Endothelial cell of umbilical vein (primary cell): ENCODE results near the gene SPDYE6. TPM values are rescaled to one million over a fixed set of nuclear protein-coding genes. Genes with fewer than 3 reads are reported as not detected.

Experiments
- BruUV-seq: library from RNA; stranded (reverse); fragments of 400-500 nt; replicated peaks from 2 replicates; lab custom pipeline; 2021; lab: Mats Ljungman, UMichigan
- CTCF ChIA-PET: fragments of 300-600, 350-600 bp; sonication (Branson Sonifier 250); formaldehyde crosslinking; loops from one replicate; lab custom pipeline; 2021; ENCODE audit warnings: antibody characterized with exemption, inconsistent platforms; lab: Charles Lee
- POLR2A ChIA-PET: fragments of 300-600, 350-600 bp; sonication (Branson Sonifier 250); formaldehyde crosslinking; loops from one replicate; lab custom pipeline; 2021; ENCODE audit warnings: antibody characterized with exemption, inconsistent platforms; lab: Charles Lee
- DNase-seq: peaks from one replicate; pipeline ENCODE4 v3.0.0-alpha.2; 2011; ENCODE audit warnings: low read depth, low spot score
- FAIRE-seq: peaks from 2 replicates; lab custom pipeline; 2011; peaks lifted over from hg19 to GRCh38; lab: Jason Lieb, UNC
- H2AFZ ChIP-seq: 2 replicates; pipeline ENCODE4 v1.6.0; 2012; ENCODE audit warnings: low read depth, low read length, control low read depth, inconsistent platforms
- H3K27ac ChIP-seq: 2 replicates; pipeline ENCODE4 v1.5.1; 2011; ENCODE audit warnings: low read depth, mild to moderate bottlenecking, control low read depth, low read length, moderate library complexity; ENCODE audit not compliant: insufficient read depth
- H3K27me3 ChIP-seq, 2 experiments: 2 replicates each; pipeline versions ENCODE4 v1.6.0 to v1.6.1; 2011; ENCODE audit warnings: low read length in 2 of 2, mixed read lengths in 1 of 2; ENCODE audit not compliant: control insufficient read depth in 2 of 2, insufficient read depth in 2 of 2
- H3K36me3 ChIP-seq, 2 experiments: 2 replicates in 1 of 2; 3 replicates in 1 of 2; pipeline ENCODE4 v1.5.1; 2011; ENCODE audit warnings: low read length in 2 of 2, mild to moderate bottlenecking in 1 of 2, moderate library complexity in 1 of 2; ENCODE audit not compliant: control insufficient read depth in 2 of 2, insufficient read depth in 2 of 2; ENCODE audit errors: extremely low read depth in 1 of 2
- H3K4me1 ChIP-seq: 3 replicates; pipeline ENCODE4 v1.5.1; 2011; ENCODE audit warnings: mild to moderate bottlenecking, low read length; ENCODE audit not compliant: control insufficient read depth, insufficient read depth; ENCODE audit errors: extremely low read depth
- H3K4me2 ChIP-seq: 2 replicates; pipeline ENCODE4 v1.6.1; 2011; ENCODE audit warnings: low read length, control low read depth, mixed read lengths; ENCODE audit not compliant: insufficient read depth
- H3K4me3 ChIP-seq, 3 experiments: fragments of 200-600 bp in 1 of 3; sonication (generic), shearing (Covaris generic) in 1 of 3; replicated peaks in 1 of 3; 2 replicates each; pipeline ENCODE4 v1.5.1; 2011 to 2016; ENCODE audit warnings: control low read depth in 3 of 3, low read length in 3 of 3, mild to moderate bottlenecking in 2 of 3, inconsistent platforms in 1 of 3, low read depth in 1 of 3, moderate library complexity in 1 of 3; ENCODE audit not compliant: insufficient read depth in 1 of 3
- H3K79me2 ChIP-seq: 2 replicates; pipeline ENCODE4 v1.6.0; 2012; ENCODE audit warnings: low read length, inconsistent platforms; ENCODE audit not compliant: control insufficient read depth, insufficient read depth
- H3K9ac ChIP-seq: replicated peaks from 2 replicates; pipeline ENCODE3; 2011; ENCODE audit warnings: low read length, control low read depth; ENCODE audit not compliant: insufficient read depth; ENCODE audit errors: extremely low read depth
- H3K9me1 ChIP-seq: replicated peaks from 3 replicates; pipeline ENCODE4 v1.6.0; 2011; ENCODE audit warnings: mild to moderate bottlenecking, low read length; ENCODE audit not compliant: control insufficient read depth, insufficient read depth; ENCODE audit errors: extremely low read depth
- H3K9me3 ChIP-seq: replicated peaks from 2 replicates; pipeline ENCODE4 v1.5.1; 2012; ENCODE audit warnings: low read length, inconsistent platforms; ENCODE audit not compliant: control insufficient read depth, insufficient read depth
- H4K20me1 ChIP-seq: replicated peaks from 2 replicates; pipeline ENCODE3; 2011; ENCODE audit warnings: mild to moderate bottlenecking, low read length; ENCODE audit not compliant: control insufficient read depth, insufficient read depth; ENCODE audit errors: extremely low read depth
- EZH2 ChIP-seq: IDR thresholded peaks from 2 replicates; pipeline ENCODE4 v1.6.1; 2012; ENCODE audit warnings: borderline replicate concordance, low read depth, mild to moderate bottlenecking, moderate library complexity, low read length, inconsistent platforms; ENCODE audit not compliant: severe bottlenecking
- FOS ChIP-seq: IDR thresholded peaks from 2 replicates; pipeline ENCODE4 v1.6.1; 2011; ENCODE audit warnings: mild to moderate bottlenecking, low read length, moderate library complexity, borderline replicate concordance; ENCODE audit not compliant: insufficient read depth
- GATA2 ChIP-seq: IDR thresholded peaks from 2 replicates; pipeline ENCODE4 v1.7.0; 2011; ENCODE audit warnings: low read depth, mild to moderate bottlenecking, moderate library complexity, mixed read lengths, low read length; ENCODE audit not compliant: insufficient read length, insufficient read depth
- JUN ChIP-seq: IDR thresholded peaks from 2 replicates; pipeline ENCODE4 v1.6.1; 2011; ENCODE audit warnings: borderline replicate concordance, low read depth; ENCODE audit not compliant: insufficient read length, insufficient read depth
- MYC ChIP-seq: IDR thresholded peaks from one replicate; pipeline ENCODE4 v1.6.1; 2011; ENCODE audit warnings: mild to moderate bottlenecking, low read depth, low read length
- POLR2A ChIP-seq: IDR thresholded peaks from 2 replicates; pipeline ENCODE4 v1.6.1; 2012; ENCODE audit warnings: low read depth, mild to moderate bottlenecking, control low read depth, low read length
- POLR2AphosphoS5 ChIP-seq: IDR thresholded peaks from 2 replicates; pipeline ENCODE4 v1.6.1; 2012; ENCODE audit warnings: low read depth, mild to moderate bottlenecking, control low read depth, low read length, moderate library complexity; ENCODE audit not compliant: insufficient read depth
- dilution Hi-C: fragments of 300-500 bp; cut with MboI; formaldehyde crosslinking; loops from one replicate; pipeline ENCODE4 v1.15.0; 2019; ENCODE audit warnings: low sequenced_read_pairs; ENCODE audit not compliant: extremely low pct_ligation_motif_present
- intact Hi-C: fragments of 100-400 bp; cut with micrococcal nuclease; formaldehyde crosslinking; loops from one replicate; pipeline ENCODE4 v1.10.0; 2022
- polyA plus RNA-seq, 4 experiments: library from polyadenylated mRNA; depleted of rRNA in 3 of 4; stranded (reverse) in 3 of 4; unstranded in 1 of 4; fragments of >200 nt; gene quantifications; 2 replicates each; pipeline versions ENCODE4 v1.2.1 to v1.2.3, GENCODE V29; 2011 to 2012; ENCODE audit warnings: missing spikeins in 1 of 4
- total RNA-seq: library from RNA; stranded (reverse); gene quantifications from 2 replicates; pipeline ENCODE4 v1.2.3, GENCODE V29; 2021
- TF ChIP-seq, protein P1 (sequence below): IDR thresholded peaks from 2 replicates; pipeline ENCODE4 v1.6.1; 2011; ENCODE audit not compliant: insufficient read depth, insufficient read length
- TF ChIP-seq, protein P2 (sequence below), 2 donors: IDR thresholded peaks; 1 replicate in 1 of 2; 2 replicates in 1 of 2; pipeline ENCODE4 v1.5.1; 2011; ENCODE audit warnings: low read length in 2 of 2, mild to moderate bottlenecking in 2 of 2, moderate library complexity in 2 of 2, control low read depth in 1 of 2, inconsistent platforms in 1 of 2, low read depth in 1 of 2; ENCODE audit not compliant: insufficient read depth in 1 of 2; ENCODE audit errors: extremely low read depth in 1 of 2

Gene SPDYE6
- total and polyA plus RNA-seq, 2 donors (not counting 3 experiments of a cell fraction or from before 2014, with no cell fraction given) = not detected

DNA sequence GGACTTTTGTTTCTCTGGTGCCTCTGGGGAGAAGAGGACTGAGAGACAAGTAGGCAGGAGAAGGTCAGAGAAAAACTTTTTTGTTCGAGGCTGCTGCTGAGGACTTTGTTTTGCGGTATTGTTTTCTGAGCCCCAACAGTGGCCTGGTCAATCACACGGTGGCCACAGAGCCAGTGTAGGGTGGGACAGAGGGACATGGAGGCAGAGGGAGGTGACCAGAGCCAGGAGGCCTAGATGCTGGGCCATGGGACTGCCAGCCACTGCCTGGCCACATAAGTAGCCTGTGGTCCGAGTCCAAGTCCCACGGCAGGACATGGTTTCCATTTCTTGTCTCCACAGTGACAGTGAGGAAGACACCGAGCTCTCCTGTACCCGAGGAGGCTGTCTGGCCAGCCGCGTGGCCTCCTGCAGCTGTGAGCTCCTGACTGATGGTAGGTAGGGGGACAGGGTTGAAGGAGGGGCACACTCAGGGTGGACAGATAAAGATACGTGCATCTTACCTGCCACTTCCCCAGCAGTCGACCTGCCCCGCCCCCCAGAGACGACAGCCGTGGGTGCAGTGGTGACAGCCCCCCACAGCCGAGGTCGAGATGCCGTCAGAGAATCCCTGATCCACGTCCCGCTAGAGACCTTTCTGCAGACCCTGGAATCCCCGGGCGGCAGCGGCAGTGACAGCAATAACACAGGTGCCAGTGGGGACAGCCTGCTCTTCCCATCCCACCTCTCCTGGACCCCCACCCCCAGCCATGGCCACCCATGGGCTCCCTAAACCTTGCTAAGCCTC, 42.1 kb downstream of the SPDYE6 start:
- H3K4me2 ChIP-seq = no peak overlapping the region
- TF ChIP-seq JUN (no peak), GATA2 (no peak), MYC (no peak), EZH2 (no peak), POLR2A (no peak), POLR2AphosphoS5 (no peak), FOS (no peak)
- TF ChIP-seq, protein P1, sequence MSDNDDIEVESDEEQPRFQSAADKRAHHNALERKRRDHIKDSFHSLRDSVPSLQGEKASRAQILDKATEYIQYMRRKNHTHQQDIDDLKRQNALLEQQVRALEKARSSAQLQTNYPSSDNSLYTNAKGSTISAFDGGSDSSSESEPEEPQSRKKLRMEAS = no peak
- TF ChIP-seq, protein P2, sequence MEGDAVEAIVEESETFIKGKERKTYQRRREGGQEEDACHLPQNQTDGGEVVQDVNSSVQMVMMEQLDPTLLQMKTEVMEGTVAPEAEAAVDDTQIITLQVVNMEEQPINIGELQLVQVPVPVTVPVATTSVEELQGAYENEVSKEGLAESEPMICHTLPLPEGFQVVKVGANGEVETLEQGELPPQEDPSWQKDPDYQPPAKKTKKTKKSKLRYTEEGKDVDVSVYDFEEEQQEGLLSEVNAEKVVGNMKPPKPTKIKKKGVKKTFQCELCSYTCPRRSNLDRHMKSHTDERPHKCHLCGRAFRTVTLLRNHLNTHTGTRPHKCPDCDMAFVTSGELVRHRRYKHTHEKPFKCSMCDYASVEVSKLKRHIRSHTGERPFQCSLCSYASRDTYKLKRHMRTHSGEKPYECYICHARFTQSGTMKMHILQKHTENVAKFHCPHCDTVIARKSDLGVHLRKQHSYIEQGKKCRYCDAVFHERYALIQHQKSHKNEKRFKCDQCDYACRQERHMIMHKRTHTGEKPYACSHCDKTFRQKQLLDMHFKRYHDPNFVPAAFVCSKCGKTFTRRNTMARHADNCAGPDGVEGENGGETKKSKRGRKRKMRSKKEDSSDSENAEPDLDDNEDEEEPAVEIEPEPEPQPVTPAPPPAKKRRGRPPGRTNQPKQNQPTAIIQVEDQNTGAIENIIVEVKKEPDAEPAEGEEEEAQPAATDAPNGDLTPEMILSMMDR (IDR thresholded peaks at IDR 0.05; ENCODE audit: extremely low read depth in 1 of 2, insufficient read depth in 1 of 2, low read depth in 1 of 2, low read length in 2 of 2) = no peak
- FAIRE-seq (no peak), DNase-seq (no peak)
- no peak overlapping the region for H3K4me3 ChIP-seq
- H3K4me1 ChIP-seq = peaks cover 9% of the 10 kb centered on the region
- H3K27ac ChIP-seq = no peak overlapping the region
- H4K20me1 ChIP-seq = no peaks in the 10 kb centered on the region
- H3K9ac ChIP-seq = no peak overlapping the region
- no peaks in the 10 kb centered on the region for H3K36me3 ChIP-seq
- H3K9me3 ChIP-seq = no peaks in the 10 kb centered on the region
- no peaks in the 10 kb centered on the region for H3K79me2 ChIP-seq
- ChIA-PET POLR2A (no interaction called here), CTCF (no interaction called here)
- intact Hi-C loops = no loop called here
- dilution Hi-C loops = no loop called here
- H3K9me1 ChIP-seq = no peaks in the 10 kb centered on the region
- H3K27me3 ChIP-seq = no peaks in the 10 kb centered on the region
- no TSS peak for BruUV-seq
- no peak overlapping the region for H2AFZ ChIP-seq
